ENCODE data around the gene RPUSD3.

RPUSD3 gene

GRCh38 chr3:9879830-9880549 lies 36.2 kb upstream of the RPUSD3 start, which contains the start of gene CIDEC:
Gene CIDEC, minus strand, starts transcription at chr3:9880253. Its CDS starts 1,767 bp downstream, at chr3:9878486.
- no peak for TF ChIP-seq TCF12 (IDR thresholded peaks at IDR 0.05; ENCODE audit: low read depth)
- TF ChIP-seq CEBPB (IDR thresholded peaks at IDR 0.05), result no peak
- no peak for TF ChIP-seq EP300 (IDR thresholded peaks at IDR 0.05; ENCODE audit: borderline replicate concordance)

GRCh38 chr3:9878700-9879099 lies 34.9 kb upstream of the RPUSD3 start:
- TF ChIP-seq FOXM1 (IDR thresholded peaks at IDR 0.05; ENCODE audit: borderline replicate concordance, low read depth), result no peak
- TF ChIP-seq ZBTB7A (IDR thresholded peaks at IDR 0.05; ENCODE audit: low read depth), result no peak
- no peak for TF ChIP-seq YY1 (IDR thresholded peaks at IDR 0.05; ENCODE audit: low read depth)
- no peak for TF ChIP-seq MAX (IDR thresholded peaks at IDR 0.05)
- TF ChIP-seq CEBPB (IDR thresholded peaks at IDR 0.05), result no peak
- TF ChIP-seq TAF1 (IDR thresholded peaks at IDR 0.05; ENCODE audit: low read depth), result no peak
- TF ChIP-seq NFIC (IDR thresholded peaks at IDR 0.05), result no peak
- TF ChIP-seq RAD21 (IDR thresholded peaks at IDR 0.05; ENCODE audit: low read depth), result no peak
- no peak for TF ChIP-seq USF1 (IDR thresholded peaks at IDR 0.05)
- TF ChIP-seq EP300 (IDR thresholded peaks at IDR 0.05; ENCODE audit: borderline replicate concordance), result no peak
- no peak for TF ChIP-seq CREB1 (IDR thresholded peaks at IDR 0.05; ENCODE audit: low read depth)
- no peak for TF ChIP-seq EGR1 (IDR thresholded peaks at IDR 0.05)
- no peak for TF ChIP-seq REST (IDR thresholded peaks at IDR 0.05; ENCODE audit: low read depth)
- TF ChIP-seq TEAD4 (IDR thresholded peaks at IDR 0.05), result no peak
- no peak for TF ChIP-seq TCF12 (IDR thresholded peaks at IDR 0.05; ENCODE audit: low read depth)

- TF ChIP-seq YY1 (IDR thresholded peaks at IDR 0.05; ENCODE audit: low read depth) (no peak), CEBPB (IDR thresholded peaks at IDR 0.05) (no peak), NFIC (IDR thresholded peaks at IDR 0.05) (no peak), RAD21 (IDR thresholded peaks at IDR 0.05; ENCODE audit: low read depth) (no peak), MAX (IDR thresholded peaks at IDR 0.05) (no peak), EP300 (IDR thresholded peaks at IDR 0.05; ENCODE audit: borderline replicate concordance) (no peak), REST (IDR thresholded peaks at IDR 0.05; ENCODE audit: low read depth) (no peak), ZBTB7A (IDR thresholded peaks at IDR 0.05; ENCODE audit: low read depth) (no peak), TAF1 (IDR thresholded peaks at IDR 0.05; ENCODE audit: low read depth) (no peak), TCF12 (IDR thresholded peaks at IDR 0.05; ENCODE audit: low read depth) (no peak), FOXM1 (IDR thresholded peaks at IDR 0.05; ENCODE audit: borderline replicate concordance, low read depth) (no peak), TEAD4 (IDR thresholded peaks at IDR 0.05) (no peak), EGR1 (IDR thresholded peaks at IDR 0.05) (no peak), USF1 (IDR thresholded peaks at IDR 0.05) (no peak), CREB1 (IDR thresholded peaks at IDR 0.05; ENCODE audit: low read depth) (no peak)
Observed at GRCh38 chr3:9876991-9877390, 33.2 kb upstream of the RPUSD3 start.

- no peak for TF ChIP-seq ZBTB7A (IDR thresholded peaks at IDR 0.05; ENCODE audit: low read depth)
- no peak for TF ChIP-seq USF1 (IDR thresholded peaks at IDR 0.05)
- no peak for TF ChIP-seq FOXM1 (IDR thresholded peaks at IDR 0.05; ENCODE audit: borderline replicate concordance, low read depth)
- no peak for TF ChIP-seq EGR1 (IDR thresholded peaks at IDR 0.05)
- TF ChIP-seq REST (IDR thresholded peaks at IDR 0.05; ENCODE audit: low read depth), result no peak
- no peak for TF ChIP-seq TAF1 (IDR thresholded peaks at IDR 0.05; ENCODE audit: low read depth)
- no peak for TF ChIP-seq EP300 (IDR thresholded peaks at IDR 0.05; ENCODE audit: borderline replicate concordance)
- no peak for TF ChIP-seq MAX (IDR thresholded peaks at IDR 0.05)
- TF ChIP-seq CEBPB (IDR thresholded peaks at IDR 0.05), result no peak
Observed at GRCh38 chr3:9875448-9875847, 31.6 kb upstream of the RPUSD3 start.
